ENCODE data around the gene RAPGEF2.

GRCh38 chr4:159248384-159249178, 145.7 kb downstream of the RAPGEF2 start:
- TF ChIP-seq CTCF (IDR thresholded peaks at IDR 0.05; ENCODE audit: low read depth, low read length) (no peak), POLR2A (IDR thresholded peaks at IDR 0.05; ENCODE audit: extremely low read depth, insufficient read length) (no peak), MYC (IDR thresholded peaks at IDR 0.05; ENCODE audit: low read depth, low read length) (no peak)
- TF ChIP-seq, protein P1, sequence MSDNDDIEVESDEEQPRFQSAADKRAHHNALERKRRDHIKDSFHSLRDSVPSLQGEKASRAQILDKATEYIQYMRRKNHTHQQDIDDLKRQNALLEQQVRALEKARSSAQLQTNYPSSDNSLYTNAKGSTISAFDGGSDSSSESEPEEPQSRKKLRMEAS (IDR thresholded peaks at IDR 0.05; ENCODE audit: low read depth, low read length), result no peak

Measured in NB4 (cell line).